Esophagus (tissue), 2 donors: ENCODE data around the gene DISP1. TPM values are rescaled to one million over a fixed set of nuclear protein-coding genes. Genes with fewer than 3 reads are reported as not detected.

Experiments used
- H3K27ac ChIP-seq, 2 donors: one replicate each; pipeline ENCODE4 v1.5.1; 2013; ENCODE audit warnings: low read depth in 2 of 2, mild to moderate bottlenecking in 2 of 2, inconsistent platforms in 1 of 2, low read length in 1 of 2, moderate library complexity in 1 of 2
- H3K27me3 ChIP-seq, 2 donors: one replicate each; pipeline ENCODE4 v1.6.1; 2013; ENCODE audit warnings: low read length in 2 of 2, control low read depth in 1 of 2, mild to moderate bottlenecking in 1 of 2; ENCODE audit not compliant: insufficient read depth in 2 of 2, control insufficient read depth in 1 of 2
- H3K36me3 ChIP-seq, 2 donors: one replicate each; pipeline ENCODE4 v1.6.1; 2013; ENCODE audit warnings: low read length in 1 of 2; ENCODE audit not compliant: control insufficient read depth in 2 of 2, insufficient read depth in 2 of 2
- H3K4me1 ChIP-seq, 2 donors: one replicate each; pipeline ENCODE4 v1.6.1; 2013; ENCODE audit warnings: low read length in 1 of 2; ENCODE audit not compliant: control insufficient read depth in 2 of 2, insufficient read depth in 2 of 2
- H3K4me3 ChIP-seq, 2 donors: one replicate each; pipeline ENCODE4 v1.5.1; 2013; ENCODE audit warnings: low read length in 2 of 2, mild to moderate bottlenecking in 2 of 2, low read depth in 1 of 2, moderate library complexity in 1 of 2
- H3K9me3 ChIP-seq, 2 donors: one replicate each; pipeline ENCODE4 v1.6.1; 2013; ENCODE audit warnings: mild to moderate bottlenecking in 2 of 2, low read depth in 1 of 2, low read length in 1 of 2, moderate library complexity in 1 of 2; ENCODE audit not compliant: control insufficient read depth in 2 of 2, insufficient read depth in 1 of 2
- WGBS, 2 donors: extraction: QIAGEN DNeasy Blood & Tissue Kit; methylation state at CpG; one replicate each; pipeline ENCODE4 v1.1.7; 2013; 5-methylcytosine and 5-hydroxymethylcytosine counted together
- polyA plus RNA-seq, 2 donors: library from polyadenylated mRNA; stranded (reverse); fragments of 200-250 nt; gene quantifications; one replicate each; pipeline ENCODE4 v1.2.3, GENCODE V29; 2013
- donor health status: healthy with polysubstance abuse.
- donor health status: Bipolar disorder and iron deficiency.

The DISP1 gene
- polyA plus RNA-seq, 2 donors, result 1.2 to 2.1 TPM

GRCh38 chr1:222783051-222783450 lies 31.8 kb upstream of the DISP1 start:
- Histone ChIP-seq H3K9me3 (no peaks in the 10 kb centered on the region), H3K4me1 (no peaks in the 10 kb centered on the region), H3K27ac (no peak overlapping the region), H3K27me3 (no peaks in the 10 kb centered on the region), H3K36me3 (no peaks in the 10 kb centered on the region), H3K4me3 (no peak overlapping the region)

GRCh38 chr1:222784371-222784770 lies 30.5 kb upstream of the DISP1 start:
- WGBS, 2 donors, result 41 to 53% methylated on average over 3 of the region's 3 CpGs
- H3K4me1 ChIP-seq, result no peaks in the 10 kb centered on the region
- no peaks in the 10 kb centered on the region for H3K27me3 ChIP-seq
- H3K4me3 ChIP-seq, result no peak overlapping the region
- no peaks in the 10 kb centered on the region for H3K9me3 ChIP-seq
- H3K27ac ChIP-seq, result no peak overlapping the region
- H3K36me3 ChIP-seq, result no peaks in the 10 kb centered on the region

GRCh38 chr1:222784916-222785315 lies 29.9 kb upstream of the DISP1 start:
- Histone ChIP-seq H3K27ac (no peak overlapping the region), H3K4me3 (no peak overlapping the region), H3K36me3 (no peaks in the 10 kb centered on the region), H3K27me3 (no peaks in the 10 kb centered on the region), H3K9me3 (no peaks in the 10 kb centered on the region), H3K4me1 (no peaks in the 10 kb centered on the region)
- 12 to 14% methylated on average over 2 of the region's 2 CpGs for WGBS, 2 donors

- WGBS, 2 donors, result 71 to 73% methylated on average over 2 of the region's 2 CpGs
- H3K36me3 ChIP-seq, result no peaks in the 10 kb centered on the region
- H3K27ac ChIP-seq, result no peak overlapping the region
- H3K9me3 ChIP-seq, result no peaks in the 10 kb centered on the region
- H3K4me3 ChIP-seq, result no peak overlapping the region
- no peaks in the 10 kb centered on the region for H3K27me3 ChIP-seq
- no peaks in the 10 kb centered on the region for H3K4me1 ChIP-seq
Measured at GRCh38 chr1:222785529-222785928, 29.3 kb upstream of the DISP1 start.

- WGBS, 2 donors, result 31 to 43% methylated on average over 1 of the region's 1 CpG
- Histone ChIP-seq H3K4me1 (no peaks in the 10 kb centered on the region), H3K27me3 (no peaks in the 10 kb centered on the region), H3K4me3 (no peak overlapping the region), H3K9me3 (no peaks in the 10 kb centered on the region), H3K36me3 (no peaks in the 10 kb centered on the region), H3K27ac (no peak overlapping the region)
Measured at GRCh38 chr1:222786121-222786520, 28.7 kb upstream of the DISP1 start.

GRCh38 chr1:222787729-222788128 lies 27.1 kb upstream of the DISP1 start:
- WGBS, 2 donors, result 59 to 61% methylated on average over 4 of the region's 4 CpGs
- H3K27me3 ChIP-seq, result no peaks in the 10 kb centered on the region
- H3K9me3 ChIP-seq, result no peaks in the 10 kb centered on the region

GRCh38 chr1:222788402-222789156 lies 26.3 kb upstream of the DISP1 start:
- H3K4me1 ChIP-seq, result no peaks in the 10 kb centered on the region
- 72 to 75% methylated on average over 3 of the region's 3 CpGs for WGBS, 2 donors
- H3K4me3 ChIP-seq, result no peak overlapping the region
- no peaks in the 10 kb centered on the region for H3K27me3 ChIP-seq
- H3K27ac ChIP-seq, result no peak overlapping the region
- no peaks in the 10 kb centered on the region for H3K36me3 ChIP-seq
- H3K9me3 ChIP-seq, result no peaks in the 10 kb centered on the region

More at GRCh38 chr1:222787729-222788128, 27.1 kb upstream of the DISP1 start:
- Histone ChIP-seq H3K4me3 (no peak overlapping the region), H3K27ac (no peak overlapping the region), H3K4me1 (no peaks in the 10 kb centered on the region), H3K36me3 (no peaks in the 10 kb centered on the region)

GRCh38 chr1:222790115-222790514 lies 24.7 kb upstream of the DISP1 start:
- WGBS, 2 donors, result 67 to 72% methylated on average over 2 of the region's 2 CpGs
- H3K9me3 ChIP-seq, result no peaks in the 10 kb centered on the region

GRCh38 chr1:222790520-222790919 lies 24.3 kb upstream of the DISP1 start:
- WGBS, 2 donors, result 76 to 79% methylated on average over 4 of the region's 4 CpGs

More at GRCh38 chr1:222790115-222790514, 24.7 kb upstream of the DISP1 start:
- H3K36me3 ChIP-seq, result no peaks in the 10 kb centered on the region
- no peak overlapping the region for H3K27ac ChIP-seq
- H3K27me3 ChIP-seq, result no peaks in the 10 kb centered on the region
- no peak overlapping the region for H3K4me3 ChIP-seq
- no peaks in the 10 kb centered on the region for H3K4me1 ChIP-seq

GRCh38 chr1:222791006-222791710 lies 23.7 kb upstream of the DISP1 start:
- Histone ChIP-seq H3K9me3 (no peaks in the 10 kb centered on the region), H3K36me3 (no peaks in the 10 kb centered on the region), H3K27me3 (no peaks in the 10 kb centered on the region), H3K27ac (no peak overlapping the region), H3K4me3 (no peak overlapping the region), H3K4me1 (no peaks in the 10 kb centered on the region)
- 56 to 58% methylated on average over 4 of the region's 4 CpGs for WGBS, 2 donors

More at GRCh38 chr1:222790520-222790919, 24.3 kb upstream of the DISP1 start:
- H3K27ac ChIP-seq, result no peak overlapping the region
- no peaks in the 10 kb centered on the region for H3K27me3 ChIP-seq
- H3K4me3 ChIP-seq, result no peak overlapping the region
- H3K9me3 ChIP-seq, result no peaks in the 10 kb centered on the region
- no peaks in the 10 kb centered on the region for H3K36me3 ChIP-seq
- H3K4me1 ChIP-seq, result no peaks in the 10 kb centered on the region
